ENCODE results near the gene CELSR1.

Gene CELSR1

GRCh38 chr22:46455446-46455845, 82.0 kb downstream of the CELSR1 start:
- no peak for DNase-seq

- no peak for DNase-seq
Observed at GRCh38 chr22:46454504-46455269, 82.7 kb downstream of the CELSR1 start.

DNA sequence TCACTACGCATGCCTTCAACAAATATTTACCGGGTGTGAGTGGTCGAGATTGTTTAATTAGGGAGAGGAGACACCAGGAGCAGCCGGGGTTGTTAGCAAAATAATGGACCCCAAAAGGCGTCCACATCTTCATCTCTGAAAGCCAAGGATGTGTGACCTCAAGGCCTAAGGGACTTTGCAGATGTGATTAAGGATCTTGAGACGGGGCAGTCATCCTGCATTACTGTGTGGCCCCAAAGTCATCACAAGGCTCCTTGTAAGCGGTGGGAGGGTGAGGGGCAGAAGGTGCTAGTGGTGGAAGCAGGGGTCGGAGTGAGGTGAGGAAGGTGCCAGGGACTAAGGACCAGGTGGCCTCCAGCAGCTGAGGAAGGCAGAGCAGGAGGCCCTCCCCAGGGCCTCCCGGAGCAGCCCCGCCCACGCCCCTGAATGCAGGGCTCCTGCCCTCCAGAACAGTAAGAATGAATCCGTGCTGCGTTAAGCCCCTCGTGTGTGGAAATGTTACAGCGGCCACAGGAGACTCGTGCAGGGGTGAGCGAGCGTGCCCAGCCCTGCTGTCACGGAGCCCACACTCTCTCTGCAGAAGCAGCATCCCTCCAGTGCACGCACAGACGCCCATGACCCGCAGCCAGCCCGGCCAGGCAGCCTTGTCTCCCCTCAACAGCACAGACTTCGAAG, 83.5 kb downstream of the CELSR1 start:
- DNase-seq, result no peak

DNA sequence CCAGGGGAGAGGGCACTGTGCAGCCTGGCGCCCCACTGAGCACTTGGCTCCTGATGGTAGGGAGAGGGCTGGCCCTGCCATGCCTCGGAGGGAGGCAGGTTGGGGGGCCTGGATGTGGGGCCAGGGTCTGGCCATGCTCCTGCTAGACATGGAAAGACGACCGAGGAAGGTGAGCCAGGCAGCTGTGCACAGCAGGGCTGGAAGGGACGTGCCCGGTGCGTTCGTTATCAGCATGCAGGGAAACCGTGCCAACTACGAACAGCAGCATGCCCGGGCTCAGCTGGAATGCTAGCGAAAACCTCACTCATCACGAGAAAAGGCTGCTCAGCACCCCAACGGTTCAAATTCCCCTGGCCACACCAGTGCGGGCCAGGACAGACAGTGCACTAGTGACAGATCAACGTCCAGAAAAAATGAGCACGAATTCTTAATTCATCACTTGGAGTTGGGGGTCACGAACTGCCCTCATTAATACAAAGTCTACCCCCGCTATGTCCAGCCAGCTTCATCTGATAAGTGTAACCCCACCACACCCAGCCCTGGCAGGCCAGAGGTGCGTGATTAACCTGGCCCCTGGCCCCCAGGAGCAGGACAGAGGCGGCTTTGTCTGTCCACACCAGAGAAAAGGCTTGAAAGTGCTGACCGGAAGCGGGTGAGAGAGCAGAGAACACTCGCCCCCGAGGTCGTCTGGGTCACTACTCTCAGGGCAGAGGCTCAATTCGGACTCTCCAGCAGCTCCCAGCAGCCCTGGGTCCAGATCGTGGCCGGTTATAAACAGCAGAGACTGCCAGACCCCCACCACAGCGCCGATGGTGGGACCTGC, 84.2 kb downstream of the CELSR1 start:
- no peak for DNase-seq

DNA sequence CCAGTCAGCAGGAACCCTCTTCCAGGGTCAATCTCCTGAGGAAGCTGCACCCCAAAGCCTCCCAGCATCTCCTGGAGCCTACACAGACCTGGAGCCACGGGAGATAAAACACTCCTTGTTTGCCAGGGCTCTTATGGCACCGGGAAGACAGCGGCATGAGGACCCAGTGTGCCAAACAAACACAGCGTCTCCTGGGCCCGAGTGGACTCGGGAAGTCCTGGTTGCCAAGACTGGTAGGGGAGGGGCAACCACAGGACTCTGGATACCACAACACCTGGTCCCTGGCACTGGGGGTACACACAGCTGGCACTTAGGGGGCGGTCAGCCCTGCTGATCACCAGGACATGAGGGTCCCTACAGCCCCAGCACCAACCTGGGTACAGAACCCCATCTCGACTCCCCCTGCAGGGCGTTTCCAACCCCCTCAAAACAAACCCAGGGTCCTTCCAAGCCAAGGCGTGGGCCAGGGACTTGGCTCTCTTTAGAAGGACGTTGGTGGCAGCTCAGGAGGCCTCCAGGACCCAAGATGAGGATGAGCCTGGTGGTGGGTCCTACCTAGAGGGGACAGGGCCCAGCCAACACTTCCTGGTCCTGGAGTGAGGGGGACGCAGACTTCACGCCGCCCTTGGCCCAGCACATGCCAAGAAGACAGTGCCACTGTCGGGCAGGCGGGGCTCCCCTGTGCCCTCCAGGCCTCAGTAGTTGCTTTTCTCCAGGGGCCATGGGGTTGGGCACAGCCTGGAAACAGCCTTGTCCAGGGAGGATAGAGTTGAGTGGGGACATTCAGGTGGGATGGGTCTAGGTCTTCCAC, 85.0 kb downstream of the CELSR1 start:
- no peak for DNase-seq

DNA sequence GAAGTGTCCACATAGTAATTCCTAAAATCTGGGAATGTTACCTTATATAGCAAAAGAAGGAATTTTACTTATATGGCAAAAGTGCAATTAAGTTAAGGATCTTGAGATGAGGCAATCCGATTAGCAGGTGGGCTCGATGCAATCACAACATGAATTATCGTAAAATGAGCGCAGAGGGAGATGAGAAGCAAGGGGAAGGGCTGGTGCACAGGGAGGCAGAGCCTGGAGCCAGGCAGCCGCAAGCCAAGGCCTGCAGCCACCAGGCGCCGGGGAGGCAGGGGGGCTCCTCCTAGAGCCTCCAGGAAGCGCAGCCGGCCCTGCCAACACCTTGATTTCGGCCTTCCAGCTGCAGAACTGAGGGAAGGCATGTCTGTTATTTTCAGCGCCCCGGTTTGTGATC, 85.7 kb downstream of the CELSR1 start:
- no peak for DNase-seq

- no peak for DNase-seq
Observed at GRCh38 chr22:46450931-46451561, 86.4 kb downstream of the CELSR1 start.

- DNase-seq, result no peak
Observed at GRCh38 chr22:46449974-46450745, 87.3 kb downstream of the CELSR1 start.

GRCh38 chr22:46449116-46449691, 88.2 kb downstream of the CELSR1 start:
- DNase-seq, result no peak

DNA sequence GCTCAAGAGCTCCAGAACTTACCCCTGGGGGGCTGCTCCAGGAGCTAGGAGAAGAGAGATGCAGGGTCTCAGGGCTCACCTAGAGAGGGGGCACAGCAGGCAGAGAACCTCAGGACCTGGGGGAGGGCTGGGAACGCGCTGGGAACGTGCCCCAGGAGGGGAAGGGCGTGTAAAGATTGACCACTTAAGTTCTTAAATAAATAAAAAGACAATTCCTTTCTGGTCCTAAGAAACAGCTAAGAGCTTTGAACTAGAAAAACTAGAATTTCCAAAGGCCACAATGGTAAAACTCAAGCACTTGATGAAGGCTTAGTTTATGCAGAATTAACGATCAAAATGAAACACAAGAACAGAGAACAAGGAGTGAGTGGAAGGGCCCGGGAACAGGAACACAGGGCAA, 89.1 kb downstream of the CELSR1 start:
- DNase-seq, result no peak

DNA sequence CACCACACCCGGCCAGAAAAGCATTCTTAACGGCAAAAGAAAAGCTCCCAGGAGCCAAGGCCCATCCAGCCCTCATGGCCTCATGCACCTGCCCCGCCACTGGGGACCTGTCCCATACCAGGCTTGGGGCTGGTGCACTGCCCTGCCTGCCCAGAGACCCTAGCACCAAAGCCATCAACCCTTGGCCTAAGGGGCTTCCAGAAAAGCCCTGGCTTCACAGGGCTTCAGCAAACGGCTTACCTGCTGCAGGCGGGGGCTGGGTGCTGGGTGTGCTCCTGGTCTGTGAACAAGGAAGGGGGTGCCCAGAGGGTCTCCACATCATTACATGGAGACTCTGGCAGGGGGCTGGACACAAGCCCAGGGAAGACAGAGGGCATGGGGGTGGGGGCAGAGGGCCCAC, 89.5 kb downstream of the CELSR1 start:
- DNase-seq, result no peak

GRCh38 chr22:46446799-46447198, 90.6 kb downstream of the CELSR1 start:
- DNase-seq, result no peak

GRCh38 chr22:46445771-46446420, 91.5 kb downstream of the CELSR1 start:
- DNase-seq, result no peak

DNA sequence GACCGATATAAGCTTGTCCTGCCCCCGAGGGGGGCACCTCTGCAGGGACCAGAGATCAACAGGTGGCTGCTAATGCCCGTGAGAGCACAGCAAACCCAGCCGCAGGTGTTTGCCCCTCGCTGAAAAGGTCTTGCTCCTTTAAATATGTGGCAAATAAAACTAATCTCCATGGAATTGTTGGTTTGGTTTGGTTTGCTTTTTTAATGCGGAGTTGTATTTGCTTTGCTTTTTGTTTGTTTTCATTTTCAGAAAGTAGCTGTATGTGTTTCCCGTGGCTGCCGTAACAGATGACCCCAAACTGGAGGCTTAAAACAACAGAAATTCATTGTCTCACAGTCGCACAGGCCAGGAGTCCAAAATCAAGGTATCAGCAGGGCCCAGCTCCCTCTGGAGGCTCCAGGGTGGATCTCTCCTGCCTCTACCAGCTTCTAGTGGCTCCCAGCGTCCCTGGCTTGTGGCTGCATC, 93.0 kb downstream of the CELSR1 start:
- DNase-seq, result no peak

DNA sequence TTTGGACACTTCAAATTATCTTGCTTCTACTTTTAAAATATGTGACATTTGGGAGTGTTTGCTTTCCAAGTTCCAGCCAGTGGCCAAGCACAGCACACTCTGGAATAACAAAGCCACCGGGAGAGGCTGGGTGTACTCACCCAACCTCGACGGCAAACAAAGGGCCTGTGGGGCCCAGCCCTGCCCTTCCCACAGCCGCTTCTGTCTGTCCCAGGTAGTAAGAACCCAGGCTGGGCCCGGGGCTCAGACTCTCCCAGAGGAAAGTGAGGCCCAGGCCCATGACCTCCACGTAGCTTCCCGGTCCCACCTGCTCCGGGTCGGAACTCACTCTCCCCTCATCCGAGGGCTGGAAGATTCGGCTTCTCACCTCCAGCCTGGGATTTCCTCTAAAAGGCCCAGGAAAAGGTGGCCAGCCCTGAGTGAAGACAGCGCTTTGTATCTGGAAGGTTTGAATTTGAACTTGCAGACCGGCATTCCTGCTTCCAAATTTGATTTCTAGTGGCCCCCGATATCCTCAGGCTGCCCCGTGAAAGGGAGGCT, 93.5 kb downstream of the CELSR1 start:
- no peak for DNase-seq

DNA sequence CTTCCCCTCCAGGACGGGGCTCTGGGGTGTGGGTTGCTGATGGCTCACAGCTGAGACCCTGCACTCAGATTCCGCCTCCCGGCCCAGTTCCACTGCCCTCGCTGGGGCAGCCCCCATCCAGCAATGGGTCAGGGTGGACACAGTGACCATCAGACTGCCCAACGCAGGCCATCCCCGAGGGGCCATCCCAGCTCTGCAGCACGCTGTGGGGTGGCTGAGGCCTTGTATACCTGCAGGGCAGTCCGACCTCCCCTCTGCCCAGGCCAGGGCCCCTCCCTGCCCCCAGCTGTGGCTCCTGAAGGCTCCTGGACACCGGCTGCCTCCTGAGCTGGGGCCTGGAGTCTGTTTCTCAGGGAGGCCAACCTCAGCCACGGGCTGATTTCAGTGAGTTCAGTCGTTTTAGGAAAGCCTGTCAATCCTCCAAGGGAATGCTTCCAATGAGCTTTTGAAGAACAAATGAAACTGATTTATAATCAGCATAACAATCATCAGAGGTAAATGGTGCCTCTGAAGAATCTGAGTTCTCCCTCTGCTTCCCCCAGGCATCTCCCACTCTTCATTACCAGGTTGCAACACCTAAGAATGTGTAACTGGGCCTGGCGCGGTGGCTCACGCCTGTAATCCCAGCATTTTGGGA, 95.1 kb downstream of the CELSR1 start:
- no peak for DNase-seq

- DNase-seq, result no peak
Observed at GRCh38 chr22:46439576-46440465, 97.6 kb downstream of the CELSR1 start.

- DNase-seq, result no peak
Observed at GRCh38 chr22:46439111-46439510, 98.3 kb downstream of the CELSR1 start.

Data from NCI-H2107 (cell line).